HK-2 (cell line): ENCODE results near the gene COPG1.

Experiments used
- DNase-seq: peaks from one replicate; pipeline ENCODE4 v3.0.0-alpha.2; 2018; ENCODE audit not compliant: unreplicated experiment

The COPG1 gene

GRCh38 chr3:129278966-129279906 lies 29.8 kb downstream of the COPG1 start:
- peak; percentile 61 for DNase-seq

GRCh38 chr3:129280183-129280582 lies 30.8 kb downstream of the COPG1 start:
- DNase-seq, result no peak

- DNase-seq, result no peak
These were observed 32.3 kb downstream of the COPG1 start for GRCh38 chr3:129281726-129282125.

GRCh38 chr3:129282727-129283327 lies 33.4 kb downstream of the COPG1 start:
- DNase-seq, result no peak

GRCh38 chr3:129286081-129286480 lies 36.7 kb downstream of the COPG1 start:
- no peak for DNase-seq

- DNase-seq, result no peak
These were observed 39.0 kb downstream of the COPG1 start for GRCh38 chr3:129288446-129288845.

GRCh38 chr3:129289201-129289921 lies 40.0 kb downstream of the COPG1 start:
- no peak for DNase-seq

GRCh38 chr3:129291236-129291886 lies 42.0 kb downstream of the COPG1 start:
- DNase-seq, result no peak

DNA sequence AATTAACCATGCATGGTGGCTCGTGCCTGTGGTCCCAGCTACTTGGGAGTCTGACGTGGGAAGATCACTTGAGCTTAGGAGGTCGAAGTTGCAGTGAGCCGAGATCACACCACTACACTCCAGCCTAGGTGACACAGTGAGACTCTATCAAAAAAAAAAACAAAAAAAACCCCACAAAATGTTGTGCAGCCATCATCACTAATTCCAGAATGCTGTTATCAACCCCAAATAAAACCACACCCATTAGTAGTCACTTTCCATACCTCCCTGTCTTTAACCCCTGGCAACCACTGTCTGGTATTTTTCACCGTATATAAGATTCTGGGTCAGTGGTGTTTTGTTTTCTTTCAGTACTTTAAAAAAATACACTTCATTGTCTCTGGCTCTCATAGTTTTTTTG lies 45.9 kb downstream of the COPG1 start:
- DNase-seq, result no peak

DNA sequence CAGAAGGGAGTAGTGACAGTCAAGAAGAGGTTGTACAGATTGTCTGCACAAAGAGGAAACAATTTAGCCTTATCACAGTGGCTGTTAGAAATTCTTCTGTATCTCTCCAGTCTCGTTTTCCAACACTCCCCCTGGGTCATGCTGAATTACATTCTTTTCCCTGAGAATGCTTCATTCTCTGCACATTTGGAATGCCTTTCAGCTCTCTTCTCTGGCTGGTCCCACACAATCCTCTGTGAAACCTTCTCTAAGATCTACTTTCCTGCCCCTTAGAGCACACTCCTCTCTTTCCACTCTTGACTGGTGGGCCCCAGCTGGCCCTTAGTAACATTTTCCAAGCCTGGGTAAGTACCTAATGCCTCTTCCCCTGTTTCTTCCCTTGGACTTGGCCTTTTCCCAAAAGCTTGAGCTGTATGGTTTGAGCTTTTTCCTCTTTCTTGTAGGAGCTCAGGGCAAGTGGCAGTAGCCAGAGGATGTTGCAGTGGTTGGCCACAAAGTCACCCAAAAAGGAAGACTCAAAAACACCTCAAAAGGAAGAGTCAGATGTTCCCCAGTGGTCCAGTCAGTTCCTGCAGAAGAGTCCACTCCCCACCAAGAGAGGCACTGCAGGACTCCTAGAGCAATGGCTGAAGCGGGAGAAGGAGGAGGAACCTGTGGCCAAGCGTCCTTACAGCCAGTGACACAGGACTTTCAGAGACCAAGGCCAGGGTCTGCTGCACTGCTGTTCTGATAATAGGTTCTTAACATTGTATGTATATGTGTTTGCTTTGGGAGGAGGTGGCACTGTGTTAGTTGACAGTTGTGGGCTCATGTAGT lies 54.9 kb downstream of the COPG1 start:
- no peak for DNase-seq

DNA sequence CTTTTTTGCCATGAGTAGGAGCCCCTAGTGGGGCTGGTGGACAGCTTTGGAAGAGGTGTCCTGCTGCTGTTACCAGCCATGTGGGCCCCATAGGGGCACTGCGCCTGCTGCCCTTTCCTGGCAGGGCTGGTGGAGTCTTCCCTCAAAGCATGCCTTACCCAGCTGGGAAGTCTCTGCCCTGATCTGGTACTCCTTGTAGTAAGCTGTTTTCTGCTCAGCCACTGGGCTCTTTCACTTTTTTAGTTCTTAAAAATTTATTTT lies 55.5 kb downstream of the COPG1 start:
- no peak for DNase-seq

DNA sequence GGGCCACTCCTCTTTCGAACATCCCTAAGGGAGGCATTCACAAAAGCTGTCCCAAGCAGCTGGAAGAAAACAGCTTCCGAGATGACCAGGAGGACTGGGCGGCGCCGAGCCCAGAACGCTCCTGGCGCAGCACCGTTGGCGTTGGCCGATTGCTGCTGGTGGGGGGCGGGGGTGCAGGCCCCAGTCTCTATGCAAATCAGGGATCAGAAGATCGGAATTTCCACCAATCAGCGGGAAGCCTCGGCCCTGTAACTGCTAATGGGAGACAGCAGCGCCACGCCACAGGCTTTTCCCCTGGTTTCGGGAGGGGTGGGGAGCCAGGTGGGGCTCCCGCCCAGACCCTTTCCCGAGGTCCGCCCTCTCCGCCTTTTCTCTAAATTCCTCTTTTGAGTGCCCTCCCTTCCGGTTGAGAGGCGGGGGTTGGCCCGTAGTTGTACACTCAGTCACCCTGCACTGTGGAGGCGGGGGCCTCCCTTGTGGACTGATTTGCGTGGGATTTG lies 56.2 kb downstream of the COPG1 start:
- no peak for DNase-seq

- no peak for DNase-seq
These were observed 59.2 kb downstream of the COPG1 start for GRCh38 chr3:129308636-129309035.

GRCh38 chr3:129310111-129311011 lies 61.0 kb downstream of the COPG1 start:
- DNase-seq, result no peak

DNA sequence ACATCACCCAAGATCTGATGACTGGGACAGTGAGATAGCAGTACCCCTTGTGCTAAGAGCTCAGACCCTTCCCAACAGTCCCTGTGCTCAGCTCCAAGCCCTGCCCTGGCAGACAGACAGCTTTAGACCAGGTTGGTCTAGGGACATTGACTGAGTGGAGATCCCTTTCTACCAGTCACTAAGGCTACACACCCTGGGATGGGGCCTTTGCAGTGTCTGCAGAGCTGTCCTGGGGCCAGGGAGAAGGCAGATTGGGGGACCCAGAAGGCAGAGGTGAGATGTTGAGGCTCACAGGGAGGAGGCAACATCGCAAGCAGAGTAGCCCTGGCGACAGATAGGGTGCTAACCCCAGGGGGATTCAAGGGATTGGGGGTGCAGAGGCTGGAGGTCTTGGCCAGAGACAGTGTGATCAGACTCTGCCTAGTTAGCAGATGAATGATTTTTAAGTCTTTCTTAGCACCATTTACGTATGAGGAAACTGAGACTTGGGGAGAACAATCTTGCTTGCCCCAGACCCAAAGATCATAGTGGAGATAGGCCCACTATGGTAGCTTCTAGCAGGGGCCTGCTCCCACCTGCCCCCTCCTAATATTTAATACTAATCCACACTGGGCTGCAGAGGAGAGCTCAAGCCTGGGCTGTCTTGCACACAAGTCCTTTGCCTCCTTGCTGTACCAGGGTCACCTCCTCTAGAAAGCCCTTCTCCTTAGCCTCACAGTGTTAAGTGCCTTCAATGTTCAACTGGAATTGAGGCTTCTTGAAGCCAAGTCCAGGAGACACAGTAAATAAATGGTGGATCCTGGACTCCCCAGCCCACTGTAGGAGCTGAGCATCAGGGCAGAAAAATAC lies 61.9 kb downstream of the COPG1 start:
- DNase-seq, result no peak

DNA sequence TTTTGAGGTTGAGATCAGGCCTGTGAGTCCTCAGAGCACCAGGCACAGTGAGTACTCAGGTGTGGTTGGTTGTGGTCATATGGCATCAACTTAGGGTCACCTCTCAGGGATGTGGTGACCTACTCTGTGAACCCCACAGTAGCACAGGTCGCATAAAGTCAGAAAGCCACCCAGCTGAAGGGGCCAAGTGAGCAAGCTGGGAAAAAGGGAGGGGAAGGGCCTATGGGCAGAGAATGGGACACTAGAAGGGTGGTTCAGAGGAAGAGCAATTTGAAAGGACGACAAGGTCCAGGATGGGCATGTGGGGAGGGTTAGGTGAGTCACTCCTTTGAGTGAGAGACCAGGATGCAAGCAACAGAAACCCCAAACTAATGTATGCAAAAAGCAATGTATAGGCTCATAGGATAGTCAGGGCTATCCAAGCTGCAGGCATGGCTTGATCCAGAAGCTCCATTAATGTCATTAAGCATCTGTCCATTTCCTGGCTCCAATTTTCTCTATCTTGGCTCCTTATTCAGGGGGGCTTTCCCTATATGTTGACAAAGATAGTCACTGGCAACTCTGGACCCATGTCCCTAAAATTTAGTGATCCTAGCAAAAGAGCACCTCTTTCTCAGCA lies 62.7 kb downstream of the COPG1 start:
- DNase-seq, result no peak

DNA sequence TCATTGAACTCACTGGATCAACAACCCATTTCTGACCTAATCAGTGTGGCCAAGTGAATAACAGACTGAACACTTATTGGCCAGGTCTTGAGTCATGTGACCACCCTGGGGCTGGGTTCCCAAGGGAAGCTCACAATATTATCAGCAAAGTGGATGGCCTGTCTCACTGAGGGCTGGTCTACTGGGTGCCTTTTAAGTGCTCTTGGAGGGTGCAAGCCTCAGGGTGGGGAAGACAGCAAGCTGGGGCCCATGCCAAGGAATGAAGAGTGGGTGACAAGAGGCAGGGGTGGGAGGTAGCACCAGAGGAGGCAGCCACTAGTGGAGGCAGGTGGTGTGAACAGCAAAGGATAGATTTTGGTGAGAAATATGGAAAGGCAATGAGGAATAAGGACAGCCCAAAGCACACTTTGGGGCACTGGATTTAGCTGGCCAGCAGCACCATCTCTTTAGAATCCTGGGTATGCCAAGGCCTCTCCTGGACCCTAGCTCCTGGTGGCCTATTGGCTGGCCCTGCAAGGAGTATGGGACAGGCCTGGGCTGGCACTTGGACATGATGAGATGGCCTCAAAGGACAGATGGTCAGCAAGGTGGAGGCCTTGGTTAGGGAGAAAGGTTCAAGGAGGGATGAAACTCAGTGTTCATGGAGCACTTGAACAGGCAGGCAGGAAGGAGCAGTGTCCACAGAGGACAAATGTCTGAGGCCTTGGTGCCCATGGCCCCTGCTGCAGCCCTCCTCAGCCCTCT lies 63.4 kb downstream of the COPG1 start:
- DNase-seq, result no peak

DNA sequence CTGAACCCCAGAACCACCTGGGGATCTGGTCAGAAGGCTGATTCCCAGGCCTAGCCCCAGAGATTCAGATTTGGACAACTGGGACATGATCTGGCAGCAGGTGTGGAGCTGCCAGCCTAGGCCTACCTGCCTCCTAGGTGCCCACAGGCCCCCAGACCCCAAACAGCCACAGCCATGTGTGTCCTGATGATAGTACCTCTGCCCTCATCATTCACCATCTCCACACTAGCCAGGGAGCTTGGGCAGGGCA lies 63.9 kb downstream of the COPG1 start:
- no peak for DNase-seq
